AG08396 (cell line): ENCODE data around the gene MCUR1.
"Not testable (repeated sequence)": the region's sequence is repeated elsewhere in the genome, so short reads cannot be mapped to it uniquely, and the experiment has no call there.

Experiments
- DNase-seq: peaks from one replicate; pipeline ENCODE4 v3.0.0; 2012; ENCODE audit warnings: low spot score, mixed read lengths

Gene MCUR1

GRCh38 chr6:13828656-13829301 lies 14.4 kb upstream of the MCUR1 start:
- DNase-seq = not testable (repeated sequence)

- DNase-seq = no peak
Observed at GRCh38 chr6:13827032-13827431, 12.7 kb upstream of the MCUR1 start.

GRCh38 chr6:13825871-13826270 lies 11.5 kb upstream of the MCUR1 start:
- DNase-seq = no peak

GRCh38 chr6:13818341-13818740 lies 4.0 kb upstream of the MCUR1 start:
- no peak for DNase-seq

GRCh38 chr6:13814938-13815575 lies 700 bp upstream of the MCUR1 start:
- no peak for DNase-seq

GRCh38 chr6:13813621-13814175 lies 659 bp downstream of the MCUR1 start:
- peak; percentile 85 for DNase-seq

- DNase-seq = no peak
Observed at GRCh38 chr6:13813026-13813425, 1.3 kb downstream of the MCUR1 start.

GRCh38 chr6:13812359-13812642 lies 2.1 kb downstream of the MCUR1 start:
- no peak for DNase-seq

GRCh38 chr6:13811627-13812358 lies 2.6 kb downstream of the MCUR1 start:
- no peak for DNase-seq

GRCh38 chr6:13810688-13811446 lies 3.5 kb downstream of the MCUR1 start:
- no peak for DNase-seq

- DNase-seq = no peak
Observed at GRCh38 chr6:13808801-13809200, 5.6 kb downstream of the MCUR1 start.

GRCh38 chr6:13807696-13808095 lies 6.7 kb downstream of the MCUR1 start:
- no peak for DNase-seq

GRCh38 chr6:13803581-13803980 lies 10.8 kb downstream of the MCUR1 start:
- DNase-seq = no peak

- no peak for DNase-seq
Observed at GRCh38 chr6:13800615-13801014, 13.7 kb downstream of the MCUR1 start.

- no peak for DNase-seq
Observed at GRCh38 chr6:13796781-13797180, 17.6 kb downstream of the MCUR1 start.

- peak; percentile 76 for DNase-seq
Observed at GRCh38 chr6:13795041-13795750, 19.2 kb downstream of the MCUR1 start.

- no peak for DNase-seq
Observed at GRCh38 chr6:13794184-13794583, 20.2 kb downstream of the MCUR1 start.

GRCh38 chr6:13789746-13790145 lies 24.6 kb downstream of the MCUR1 start:
- DNase-seq = no peak

GRCh38 chr6:13788820-13789219 lies 25.5 kb downstream of the MCUR1 start:
- DNase-seq = no peak

GRCh38 chr6:13787137-13787536 lies 27.2 kb downstream of the MCUR1 start:
- peak; percentile 30 for DNase-seq

- DNase-seq = not testable (repeated sequence)
Observed at GRCh38 chr6:13780162-13780561, 34.2 kb downstream of the MCUR1 start.

GRCh38 chr6:13778028-13778427 lies 36.3 kb downstream of the MCUR1 start:
- no peak for DNase-seq
